ENCODE data around the gene LEO1. TPM values are rescaled to one million over a fixed set of nuclear protein-coding genes. Genes with fewer than 3 reads are reported as not detected.
"Not testable (repeated sequence)": the region's sequence is repeated elsewhere in the genome, so short reads cannot be mapped to it uniquely, and the experiment has no call there.

LEO1 gene
- total RNA-seq, 4 donors from 2014 or later: 23.9 to 53.6 (median 27.3) TPM

DNA sequence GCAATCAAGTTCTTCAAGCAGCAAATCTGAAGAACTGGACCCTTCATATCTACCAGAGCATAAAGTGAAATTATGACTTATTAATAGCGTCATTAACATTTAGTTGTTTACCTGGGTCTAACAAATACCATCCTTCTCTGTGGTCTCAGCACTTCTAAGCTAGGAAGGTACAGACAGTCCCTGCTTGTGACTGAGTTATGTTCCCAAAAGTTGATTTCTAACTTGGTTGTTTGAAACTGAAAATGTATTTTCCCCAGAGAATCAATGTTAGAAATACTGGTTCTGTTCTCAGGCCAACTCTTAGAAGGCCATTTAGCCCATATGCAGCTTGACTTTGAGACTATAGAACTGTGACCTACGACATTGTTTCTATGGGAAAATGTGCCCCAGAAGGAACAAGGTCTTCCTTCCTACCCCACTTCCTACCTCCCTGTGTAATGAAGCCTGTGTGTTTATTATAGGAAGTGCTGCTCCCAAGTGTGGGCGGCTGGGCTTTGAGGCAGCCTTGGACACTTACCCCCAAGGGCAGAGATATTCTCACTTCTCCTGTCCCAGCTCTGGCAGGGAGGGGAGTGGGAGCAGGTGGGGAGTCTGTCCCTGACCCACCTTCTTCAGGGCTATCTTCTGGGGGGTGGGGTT lies 35.2 kb upstream of the LEO1 start:
- no peaks in the 10 kb centered on the region for H3K9me3 ChIP-seq
- TF ChIP-seq, protein P1, sequence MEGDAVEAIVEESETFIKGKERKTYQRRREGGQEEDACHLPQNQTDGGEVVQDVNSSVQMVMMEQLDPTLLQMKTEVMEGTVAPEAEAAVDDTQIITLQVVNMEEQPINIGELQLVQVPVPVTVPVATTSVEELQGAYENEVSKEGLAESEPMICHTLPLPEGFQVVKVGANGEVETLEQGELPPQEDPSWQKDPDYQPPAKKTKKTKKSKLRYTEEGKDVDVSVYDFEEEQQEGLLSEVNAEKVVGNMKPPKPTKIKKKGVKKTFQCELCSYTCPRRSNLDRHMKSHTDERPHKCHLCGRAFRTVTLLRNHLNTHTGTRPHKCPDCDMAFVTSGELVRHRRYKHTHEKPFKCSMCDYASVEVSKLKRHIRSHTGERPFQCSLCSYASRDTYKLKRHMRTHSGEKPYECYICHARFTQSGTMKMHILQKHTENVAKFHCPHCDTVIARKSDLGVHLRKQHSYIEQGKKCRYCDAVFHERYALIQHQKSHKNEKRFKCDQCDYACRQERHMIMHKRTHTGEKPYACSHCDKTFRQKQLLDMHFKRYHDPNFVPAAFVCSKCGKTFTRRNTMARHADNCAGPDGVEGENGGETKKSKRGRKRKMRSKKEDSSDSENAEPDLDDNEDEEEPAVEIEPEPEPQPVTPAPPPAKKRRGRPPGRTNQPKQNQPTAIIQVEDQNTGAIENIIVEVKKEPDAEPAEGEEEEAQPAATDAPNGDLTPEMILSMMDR (IDR thresholded peaks at IDR 0.05): no peak
- TF ChIP-seq POLR2A (IDR thresholded peaks at IDR 0.05): no peak
- H3K27ac ChIP-seq: peak overlapping the region in 2 of 4 donors; percentile 3 to 20
- no peaks in the 10 kb centered on the region for H3K36me3 ChIP-seq
- no peaks in the 10 kb centered on the region for H3K4me1 ChIP-seq
- DNase-seq: no peak
- H3K4me3 ChIP-seq: no peak overlapping the region
- H3K27me3 ChIP-seq: no peaks in the 10 kb centered on the region

DNA sequence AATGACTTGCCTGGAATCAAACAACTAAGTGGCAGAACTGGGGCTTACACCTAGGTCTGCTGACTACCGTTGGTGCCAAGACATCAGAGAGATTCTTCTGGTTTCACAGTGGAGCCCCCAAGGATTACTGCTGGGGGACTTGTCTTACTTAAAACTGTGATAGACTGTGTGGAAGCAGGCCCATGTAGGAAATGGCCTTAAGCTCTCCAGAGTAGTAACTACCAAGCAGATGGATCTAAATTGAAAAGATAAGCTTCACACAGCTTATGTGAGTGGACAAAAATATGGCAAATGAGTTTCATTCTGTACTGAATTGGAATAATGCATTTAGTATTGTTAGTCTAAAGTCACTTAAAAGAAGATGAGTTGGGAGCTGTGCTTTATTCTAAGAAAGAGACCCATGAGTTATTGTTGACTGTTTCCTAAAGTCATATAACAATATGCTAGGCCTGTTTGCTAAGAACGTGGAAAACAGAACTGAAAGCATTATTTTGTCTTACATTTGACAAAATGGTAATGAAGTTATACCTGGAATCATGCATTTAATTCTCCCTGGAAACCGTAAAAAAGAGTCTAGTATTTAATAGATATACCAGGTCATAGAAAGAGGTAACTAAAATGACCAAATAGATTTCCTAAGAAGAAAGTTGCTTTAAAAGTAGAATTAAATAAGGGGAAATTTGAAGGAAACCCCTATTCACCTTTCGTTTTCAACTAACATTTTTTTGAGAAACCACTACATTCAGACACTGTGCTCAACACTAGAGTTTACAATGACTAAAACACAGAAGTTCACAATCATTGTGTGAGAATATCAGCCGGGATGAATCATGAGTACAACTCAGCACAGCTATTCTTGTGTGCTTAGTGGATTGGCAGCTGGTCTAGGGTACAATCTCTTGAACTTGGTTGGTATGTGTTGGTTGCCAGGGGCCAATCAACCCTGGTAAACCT lies 34.4 kb upstream of the LEO1 start:
- no peak for TF ChIP-seq POLR2A (IDR thresholded peaks at IDR 0.05)
- TF ChIP-seq, protein P1 (IDR thresholded peaks at IDR 0.05): no peak
- Histone ChIP-seq H3K9me3 (no peaks in the 10 kb centered on the region), H3K27ac (peak overlapping the region in 2 of 4 donors; percentile 1 to 20), H3K4me1 (no peaks in the 10 kb centered on the region), H3K4me3 (no peak overlapping the region), H3K27me3 (no peaks in the 10 kb centered on the region), H3K36me3 (no peaks in the 10 kb centered on the region)
- DNase-seq: no peak

DNA sequence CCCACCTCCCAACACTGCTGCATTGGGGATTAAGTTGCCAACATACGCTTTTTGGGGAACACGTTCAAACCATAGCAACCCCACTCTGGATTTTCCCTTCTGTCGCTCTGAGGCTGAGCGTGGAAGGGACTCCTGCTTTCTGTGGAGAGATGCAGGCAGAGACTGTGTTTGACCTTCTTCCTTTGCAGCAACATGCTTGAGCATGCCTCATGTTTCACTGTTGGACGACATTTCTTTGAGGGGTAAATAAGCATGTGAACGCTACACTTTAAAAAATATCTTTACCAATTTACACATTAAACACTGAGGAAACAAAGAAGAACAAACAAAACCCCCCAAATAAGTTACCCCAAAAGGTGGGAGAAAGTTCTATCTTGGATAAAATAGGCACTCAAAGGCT lies 33.2 kb upstream of the LEO1 start:
- Histone ChIP-seq H3K4me3 (no peak overlapping the region), H3K27me3 (no peaks in the 10 kb centered on the region), H3K4me1 (no peaks in the 10 kb centered on the region), H3K27ac (no peak overlapping the region), H3K36me3 (no peaks in the 10 kb centered on the region), H3K9me3 (no peaks in the 10 kb centered on the region)
- DNase-seq: no peak
- no peak for TF ChIP-seq POLR2A (IDR thresholded peaks at IDR 0.05)
- TF ChIP-seq, protein P1 (IDR thresholded peaks at IDR 0.05): no peak

DNA sequence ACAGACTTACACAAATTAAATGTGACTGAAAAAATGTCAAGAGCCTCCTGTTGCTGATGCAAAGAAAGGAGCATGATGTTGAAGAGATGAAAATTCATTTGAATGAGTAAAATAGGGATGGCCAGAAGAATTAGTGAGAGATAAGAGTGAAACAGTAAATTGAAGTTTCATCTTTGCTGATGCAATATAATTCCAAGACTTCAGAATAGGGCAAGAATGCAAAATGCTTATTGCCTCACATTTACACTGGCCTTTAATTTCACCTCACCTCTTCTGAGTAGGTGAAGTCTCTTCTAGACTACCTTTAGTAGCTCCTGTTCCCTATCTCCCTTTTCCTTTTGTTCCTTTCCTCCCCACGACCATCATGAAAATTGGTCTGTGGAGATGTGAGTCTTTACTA lies 32.1 kb upstream of the LEO1 start:
- no peaks in the 10 kb centered on the region for H3K36me3 ChIP-seq
- H3K4me1 ChIP-seq: no peaks in the 10 kb centered on the region
- no peaks in the 10 kb centered on the region for H3K9me3 ChIP-seq
- DNase-seq: no peak
- TF ChIP-seq, protein P1 (IDR thresholded peaks at IDR 0.05): no peak
- no peak overlapping the region for H3K27ac ChIP-seq
- H3K4me3 ChIP-seq: no peak overlapping the region
- H3K27me3 ChIP-seq: no peaks in the 10 kb centered on the region

DNA sequence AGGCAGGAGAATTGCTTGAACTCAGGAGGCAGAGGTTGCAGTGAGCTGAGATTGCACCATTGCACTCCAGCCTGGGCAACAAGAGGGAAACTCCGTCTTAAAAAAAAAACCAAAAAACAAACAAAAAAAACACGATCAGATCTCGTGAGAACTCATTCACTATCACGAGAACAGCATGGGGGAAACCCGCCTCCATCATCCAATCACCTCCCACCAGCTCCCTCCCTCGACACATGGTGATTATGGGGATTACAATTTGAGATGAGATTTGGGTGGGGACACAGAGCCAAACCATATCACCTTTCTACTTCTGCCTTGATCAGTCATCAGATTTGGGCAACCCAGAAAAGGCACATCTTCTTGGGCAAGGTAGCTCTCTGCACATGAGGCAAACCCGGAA lies 31.5 kb upstream of the LEO1 start:
- H3K4me3 ChIP-seq, H3K27ac ChIP-seq: not testable (repeated sequence)

DNA sequence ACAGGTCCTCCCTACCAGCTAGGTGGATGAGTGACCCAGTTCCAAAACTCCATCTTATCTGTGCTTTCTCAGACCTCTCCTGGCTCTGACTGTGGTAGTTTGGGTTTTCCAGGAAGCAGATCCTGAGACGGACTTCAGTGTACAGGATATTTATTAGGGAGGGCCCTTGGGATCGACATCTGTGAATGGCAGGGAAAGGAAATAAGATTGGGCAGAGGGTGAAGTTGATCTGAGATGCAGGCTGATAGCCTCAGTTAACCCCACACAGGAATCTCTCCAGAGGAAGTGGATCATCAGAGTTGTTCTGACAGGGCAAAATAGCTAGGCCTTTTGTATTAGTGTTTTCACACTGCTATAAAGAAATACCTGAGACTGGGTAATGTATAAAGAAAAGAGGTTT lies 30.8 kb upstream of the LEO1 start:
- Histone ChIP-seq H3K27me3 (no peaks in the 10 kb centered on the region), H3K4me3 (no peak overlapping the region)

More for the DNA sequence above, 31.5 kb upstream of the LEO1 start:
- not testable (repeated sequence) for H3K27me3 ChIP-seq, H3K4me1 ChIP-seq, H3K36me3 ChIP-seq, DNase-seq, H3K9me3 ChIP-seq

More for the DNA sequence above, 30.8 kb upstream of the LEO1 start:
- H3K36me3 ChIP-seq: no peaks in the 10 kb centered on the region
- TF ChIP-seq, protein P1 (IDR thresholded peaks at IDR 0.05): no peak
- no peak for TF ChIP-seq POLR2A (IDR thresholded peaks at IDR 0.05)
- no peak for DNase-seq
- no peaks in the 10 kb centered on the region for H3K4me1 ChIP-seq
- H3K9me3 ChIP-seq: no peaks in the 10 kb centered on the region
- no peak overlapping the region for H3K27ac ChIP-seq
